NK-92 (cell line): ENCODE data around the gene WASF3.
"Not testable (repeated sequence)": the region's sequence is repeated elsewhere in the genome, so short reads cannot be mapped to it uniquely, and the experiment has no call there.

Experiments
- DNase-seq: peaks from one replicate; lab custom pipeline; 2025; ENCODE audit not compliant: unreplicated experiment; lab: John Stamatoyannopoulos, UW

Gene WASF3

DNA sequence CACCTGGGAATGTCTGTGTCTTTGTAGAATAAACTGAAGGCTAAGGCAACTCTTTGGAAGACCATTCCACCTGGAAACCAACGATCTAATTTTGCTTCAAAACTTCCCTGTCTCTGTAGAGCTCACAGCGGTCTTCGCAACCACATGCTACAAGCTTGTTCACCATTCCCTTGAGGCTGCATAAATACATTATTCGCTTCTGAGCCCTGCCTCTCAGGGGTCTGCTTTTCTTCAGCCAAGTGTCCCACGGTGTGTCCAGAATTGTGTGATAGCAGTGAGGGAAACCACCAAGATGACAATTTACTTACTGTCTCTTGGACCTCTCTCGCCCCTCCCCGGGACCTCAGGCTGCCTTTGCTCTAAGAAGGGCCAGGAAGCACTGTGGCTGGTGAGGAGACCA is 152.0 kb downstream of the WASF3 start:
- no peak for DNase-seq

- no peak for DNase-seq
Measured at GRCh38 chr13:26710166-26710565, 152.7 kb downstream of the WASF3 start.

GRCh38 chr13:26711211-26711610 is 153.7 kb downstream of the WASF3 start:
- no peak for DNase-seq

DNA sequence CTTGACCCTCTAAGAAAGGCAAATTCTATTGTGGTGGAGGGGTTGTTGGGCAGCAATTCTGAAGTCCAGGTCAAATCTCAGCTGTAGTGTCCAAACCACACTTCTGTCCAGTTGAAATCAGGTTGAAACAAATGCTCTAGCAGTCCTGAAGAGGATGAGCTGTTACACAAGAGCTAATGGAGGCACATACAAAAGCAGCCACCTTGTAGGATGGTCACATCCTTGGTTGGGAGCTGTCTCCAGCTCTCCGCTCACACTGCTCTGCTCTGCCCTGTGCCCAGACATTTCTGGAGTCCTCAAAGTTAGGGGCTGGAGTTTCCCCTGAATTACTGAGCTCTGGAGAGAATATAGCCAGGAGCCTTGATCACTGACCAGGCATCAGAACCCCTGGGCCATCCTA is 155.9 kb downstream of the WASF3 start:
- DNase-seq = no peak

DNA sequence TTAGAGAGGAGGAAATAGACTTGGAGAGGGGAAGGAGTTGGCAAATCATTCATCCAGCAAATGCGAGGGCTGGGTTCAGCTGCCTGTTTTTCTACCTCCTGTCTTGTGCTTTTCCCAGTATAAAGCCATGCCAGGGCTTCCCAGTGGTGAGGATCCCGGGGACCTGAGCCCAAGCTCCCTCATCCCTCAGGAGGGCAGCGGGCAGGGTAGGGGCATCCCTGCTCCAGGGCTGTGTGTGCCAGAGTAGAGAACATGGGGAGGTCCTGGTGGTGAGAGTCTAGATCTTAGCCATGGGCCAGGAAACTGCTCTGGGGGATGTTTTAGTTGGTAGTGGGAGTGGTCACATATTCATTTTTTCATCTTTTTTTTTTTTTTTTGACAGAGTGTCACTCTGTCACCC is 159.5 kb downstream of the WASF3 start:
- no peak for DNase-seq

DNA sequence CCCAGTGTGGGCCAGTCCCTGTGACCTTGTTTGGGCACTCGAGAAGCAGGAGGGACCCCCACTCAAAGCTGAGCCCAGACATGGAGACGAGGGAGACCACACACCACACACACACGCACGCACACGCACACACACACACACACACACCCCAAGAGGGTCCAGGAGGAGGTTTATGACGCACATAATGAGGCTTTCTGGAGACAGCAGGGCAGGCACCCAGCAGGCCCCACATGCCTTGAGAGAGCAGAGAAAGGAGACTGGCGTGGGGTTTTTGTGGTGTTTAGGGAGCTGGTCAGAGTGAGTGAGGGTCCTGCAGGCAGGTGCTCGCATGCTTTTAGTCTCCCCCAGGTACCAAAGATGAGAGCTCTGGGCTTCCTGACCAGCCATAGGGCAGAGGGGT is 160.7 kb downstream of the WASF3 start:
- no peak for DNase-seq

- no peak for DNase-seq
Measured at GRCh38 chr13:26718872-26719271, 161.4 kb downstream of the WASF3 start.

DNA sequence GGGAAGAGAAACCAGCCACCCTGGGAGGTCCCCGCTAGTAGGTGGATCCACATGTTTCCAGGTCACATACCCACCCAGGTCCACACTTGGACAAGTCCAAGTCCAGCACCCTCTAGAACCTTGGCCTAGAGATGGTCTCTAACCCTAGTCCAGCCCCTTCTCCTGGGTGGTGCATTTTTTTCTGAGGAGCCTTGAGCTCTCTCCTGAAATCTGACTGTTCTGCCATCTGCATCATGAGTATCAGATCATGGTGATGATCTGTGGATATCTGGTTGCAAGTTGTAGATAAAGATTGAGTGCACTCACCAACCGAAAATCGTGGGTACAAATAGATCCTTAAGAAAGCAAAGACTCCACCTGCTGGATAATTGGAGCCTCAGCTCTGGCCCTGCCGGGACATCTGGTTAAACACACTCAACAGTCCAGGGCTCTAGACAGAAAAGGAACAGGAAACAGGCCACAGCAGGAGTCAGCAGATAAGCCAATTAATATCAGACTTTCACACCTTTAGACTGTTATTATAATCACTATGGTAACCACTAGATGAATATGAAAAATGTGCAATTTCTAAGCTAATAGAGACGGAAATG is 162.0 kb downstream of the WASF3 start:
- DNase-seq = no peak

GRCh38 chr13:26721251-26722121 is 164.0 kb downstream of the WASF3 start:
- no peak for DNase-seq

- DNase-seq = no peak
Measured at GRCh38 chr13:26722321-26722720, 164.8 kb downstream of the WASF3 start.

DNA sequence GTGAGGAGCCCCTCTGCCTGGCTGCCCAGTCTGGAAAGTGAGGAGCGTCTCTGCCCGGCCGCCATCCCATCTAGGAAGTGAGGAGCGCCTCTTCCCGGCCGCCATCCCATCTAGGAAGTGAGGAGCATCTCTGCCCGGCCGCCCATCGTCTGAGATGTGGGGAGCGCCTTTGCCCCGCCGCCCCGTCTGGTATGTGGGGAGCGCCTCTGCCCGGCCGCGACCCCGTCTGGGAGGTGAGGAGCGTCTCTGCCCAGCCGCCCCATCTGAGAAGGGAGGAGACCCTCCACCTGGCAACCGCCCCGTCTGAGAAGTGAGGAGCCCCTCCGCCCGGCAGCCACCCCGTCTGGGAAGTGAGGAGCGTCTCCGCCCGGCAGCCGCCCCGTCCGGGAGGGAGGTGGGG is 166.1 kb downstream of the WASF3 start:
- not testable (repeated sequence) for DNase-seq

DNA sequence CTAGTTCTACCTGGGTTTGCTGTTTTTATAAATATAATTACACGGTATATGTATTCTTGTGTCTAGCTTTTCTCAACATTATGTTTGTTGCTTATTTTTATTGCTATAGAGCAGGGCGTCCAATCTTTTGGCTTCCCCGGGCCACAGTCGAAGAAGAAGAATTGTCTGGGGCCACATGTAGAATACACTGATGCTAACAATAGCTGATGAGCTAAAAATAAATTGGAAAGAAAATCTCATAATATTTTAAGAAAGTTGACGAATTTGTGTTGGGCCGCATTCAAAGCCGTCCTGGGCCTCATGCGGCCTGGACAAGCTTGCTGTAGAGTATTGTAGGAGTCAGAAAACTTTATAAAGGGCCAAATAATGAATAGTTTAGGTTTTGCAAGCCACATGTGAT is 169.2 kb downstream of the WASF3 start:
- DNase-seq = no peak

- DNase-seq = no peak
Measured at GRCh38 chr13:26727122-26727521, 169.6 kb downstream of the WASF3 start.

DNA sequence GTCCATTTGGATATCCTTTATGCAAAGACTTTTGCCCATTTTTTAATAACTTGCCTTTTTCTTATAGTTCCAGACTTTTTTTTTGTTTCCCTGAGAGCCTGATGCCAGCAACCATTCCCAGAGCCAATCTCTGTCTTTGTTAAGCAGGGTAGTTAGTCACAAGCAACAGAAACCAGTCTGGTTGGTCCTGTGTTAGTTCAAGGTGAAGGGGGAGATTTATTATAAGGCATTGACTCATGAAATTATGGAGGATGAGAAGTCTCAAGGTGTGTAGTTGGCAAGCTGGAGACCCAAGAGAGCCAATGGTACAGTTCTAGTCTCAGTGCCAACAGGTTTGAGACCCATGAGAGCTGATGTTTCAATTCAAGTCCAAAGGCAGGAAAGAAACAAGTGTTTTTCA is 170.2 kb downstream of the WASF3 start:
- no peak for DNase-seq

- DNase-seq = no peak
Measured at GRCh38 chr13:26735677-26736076, 178.2 kb downstream of the WASF3 start.
